ENCODE results near the gene LAMP1.
"Not testable (repeated sequence)": the region's sequence is repeated elsewhere in the genome, so short reads cannot be mapped to it uniquely, and the experiment has no call there.

Gene LAMP1, protein sequence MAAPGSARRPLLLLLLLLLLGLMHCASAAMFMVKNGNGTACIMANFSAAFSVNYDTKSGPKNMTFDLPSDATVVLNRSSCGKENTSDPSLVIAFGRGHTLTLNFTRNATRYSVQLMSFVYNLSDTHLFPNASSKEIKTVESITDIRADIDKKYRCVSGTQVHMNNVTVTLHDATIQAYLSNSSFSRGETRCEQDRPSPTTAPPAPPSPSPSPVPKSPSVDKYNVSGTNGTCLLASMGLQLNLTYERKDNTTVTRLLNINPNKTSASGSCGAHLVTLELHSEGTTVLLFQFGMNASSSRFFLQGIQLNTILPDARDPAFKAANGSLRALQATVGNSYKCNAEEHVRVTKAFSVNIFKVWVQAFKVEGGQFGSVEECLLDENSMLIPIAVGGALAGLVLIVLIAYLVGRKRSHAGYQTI

DNA sequence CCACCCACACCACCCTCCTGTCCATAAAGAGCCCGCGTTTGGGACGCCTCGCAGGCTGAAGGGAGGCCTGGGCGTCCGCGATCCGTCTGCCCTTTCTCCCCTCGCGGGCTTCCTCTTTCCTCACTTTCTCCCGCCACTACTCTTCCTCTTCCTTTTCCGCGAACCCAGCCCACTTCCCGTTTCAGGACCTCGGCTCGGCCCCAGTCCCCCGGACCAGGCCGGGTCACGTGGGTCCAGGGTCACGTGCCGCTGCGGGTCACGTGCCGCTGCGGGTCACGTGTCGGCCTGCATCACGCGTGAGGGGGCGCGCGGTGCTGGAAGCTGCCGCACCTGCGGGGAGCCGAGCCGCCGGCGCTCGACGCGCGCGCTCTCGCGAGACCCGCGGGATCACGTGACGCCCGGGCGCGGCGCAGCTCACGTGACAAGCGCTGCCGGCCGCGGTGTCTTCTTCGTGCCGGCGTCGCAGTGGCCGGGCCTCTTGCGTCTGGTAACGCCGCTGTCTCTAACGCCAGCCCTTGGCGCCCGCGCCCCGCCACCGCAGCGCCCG lies at the start of gene LAMP1:
LAMP1 (plus strand) TSS at position 417 of the 547 bp plus-strand sequence. CDS start 196 bp downstream, outside the sequence.
- intact Hi-C loops (cut with DNase I; ENCODE audit: low total_unique reads), result loop anchor here (5.0 to 10.0 kb wide), 3 partner anchors 65 to 198 kb away; partner anchors contain the start of genes DCUN1D2 and GRTP1
- H3K4me1 ChIP-seq, result peaks cover 0 to 32% (median 21%) of the 10 kb centered on the region in 4 donors
- peak within 1 kb of the TSS; percentile 72 to 99 for H3K4me3 ChIP-seq
- H3K9me3 ChIP-seq, result no peaks in the 10 kb centered on the region
- peak; percentile 97 to 99 for DNase-seq
- no peaks in the 10 kb centered on the region for H3K36me3 ChIP-seq
- peak within 1 kb of the TSS; percentile 92 to 93 for H3K27ac ChIP-seq
- H3K27me3 ChIP-seq, result no peaks in the 10 kb centered on the region
- TF ChIP-seq, protein P1, sequence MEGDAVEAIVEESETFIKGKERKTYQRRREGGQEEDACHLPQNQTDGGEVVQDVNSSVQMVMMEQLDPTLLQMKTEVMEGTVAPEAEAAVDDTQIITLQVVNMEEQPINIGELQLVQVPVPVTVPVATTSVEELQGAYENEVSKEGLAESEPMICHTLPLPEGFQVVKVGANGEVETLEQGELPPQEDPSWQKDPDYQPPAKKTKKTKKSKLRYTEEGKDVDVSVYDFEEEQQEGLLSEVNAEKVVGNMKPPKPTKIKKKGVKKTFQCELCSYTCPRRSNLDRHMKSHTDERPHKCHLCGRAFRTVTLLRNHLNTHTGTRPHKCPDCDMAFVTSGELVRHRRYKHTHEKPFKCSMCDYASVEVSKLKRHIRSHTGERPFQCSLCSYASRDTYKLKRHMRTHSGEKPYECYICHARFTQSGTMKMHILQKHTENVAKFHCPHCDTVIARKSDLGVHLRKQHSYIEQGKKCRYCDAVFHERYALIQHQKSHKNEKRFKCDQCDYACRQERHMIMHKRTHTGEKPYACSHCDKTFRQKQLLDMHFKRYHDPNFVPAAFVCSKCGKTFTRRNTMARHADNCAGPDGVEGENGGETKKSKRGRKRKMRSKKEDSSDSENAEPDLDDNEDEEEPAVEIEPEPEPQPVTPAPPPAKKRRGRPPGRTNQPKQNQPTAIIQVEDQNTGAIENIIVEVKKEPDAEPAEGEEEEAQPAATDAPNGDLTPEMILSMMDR (IDR thresholded peaks at IDR 0.05), result peak in 1 of 2 experiments; percentile 30

DNA sequence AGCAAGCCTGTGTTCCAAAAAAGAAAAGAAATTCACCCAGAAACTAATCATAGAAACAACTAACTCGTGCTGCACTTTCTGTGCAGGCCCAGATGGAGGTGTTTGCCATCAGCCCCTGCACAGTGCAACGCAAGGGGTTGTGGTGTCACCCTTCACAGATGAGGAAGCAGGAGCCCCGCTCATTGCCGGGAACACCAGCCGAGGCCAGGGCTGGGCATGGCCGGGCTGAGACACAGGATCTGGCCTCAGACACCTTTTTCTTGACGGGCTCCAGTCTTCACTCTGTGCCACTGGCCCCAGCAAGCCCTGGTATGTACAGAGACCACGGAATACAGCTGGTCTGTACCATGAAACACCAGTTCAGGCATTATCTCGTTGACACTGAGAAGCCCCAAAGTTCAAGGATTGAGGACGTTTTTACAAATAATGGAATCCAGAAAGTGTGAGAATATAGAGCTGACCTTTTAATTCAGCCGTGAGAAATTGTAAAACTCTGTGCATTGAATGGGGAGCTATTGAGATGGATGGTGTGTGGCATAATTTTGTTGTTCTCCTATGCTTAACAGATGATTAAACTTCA lies 44.4 kb upstream of the LAMP1 start:
- peaks cover 89 to 98% (median 90%) of the 10 kb centered on the region in 3 donors for H3K36me3 ChIP-seq

DNA sequence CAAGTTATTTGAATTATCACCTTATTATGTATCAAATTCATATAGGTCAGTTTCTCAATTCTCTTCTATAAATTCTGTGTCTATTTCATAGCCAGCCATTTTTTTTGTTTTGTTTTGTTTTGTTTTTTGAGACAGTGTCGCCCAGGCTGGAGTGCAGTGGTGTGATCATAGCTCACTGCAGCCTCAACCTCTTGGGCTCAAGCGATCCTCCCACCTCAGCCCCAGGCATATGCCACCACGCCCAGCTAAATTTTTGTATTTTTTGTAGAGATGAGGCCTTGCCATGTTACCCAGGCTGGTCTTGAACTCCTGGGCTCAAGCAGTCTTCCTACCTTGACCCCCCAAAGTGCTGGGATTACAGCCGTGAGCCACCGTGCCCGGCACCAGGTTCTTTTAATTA lies 39.1 kb upstream of the LAMP1 start:
- H3K9me3 ChIP-seq; H3K4me3 ChIP-seq; DNase-seq; intact Hi-C loops (cut with DNase I; ENCODE audit: low total_unique reads); H3K27ac ChIP-seq; H3K27me3 ChIP-seq; H3K4me1 ChIP-seq: not testable (repeated sequence)
- peaks cover 62 to 91% (median 84%) of the 10 kb centered on the region in 3 donors for H3K36me3 ChIP-seq

More for the DNA sequence above, 44.4 kb upstream of the LAMP1 start:
- DNase-seq, result no peak
- intact Hi-C loops (cut with DNase I; ENCODE audit: low total_unique reads), result no loop called here
- H3K9me3 ChIP-seq, result no peaks in the 10 kb centered on the region
- TF ChIP-seq, protein P1 (IDR thresholded peaks at IDR 0.05), result no peak
- H3K4me1 ChIP-seq, result no peaks in the 10 kb centered on the region
- H3K27ac ChIP-seq, result no peak overlapping the region
- H3K27me3 ChIP-seq, result no peaks in the 10 kb centered on the region
- H3K4me3 ChIP-seq, result no peak overlapping the region

DNA sequence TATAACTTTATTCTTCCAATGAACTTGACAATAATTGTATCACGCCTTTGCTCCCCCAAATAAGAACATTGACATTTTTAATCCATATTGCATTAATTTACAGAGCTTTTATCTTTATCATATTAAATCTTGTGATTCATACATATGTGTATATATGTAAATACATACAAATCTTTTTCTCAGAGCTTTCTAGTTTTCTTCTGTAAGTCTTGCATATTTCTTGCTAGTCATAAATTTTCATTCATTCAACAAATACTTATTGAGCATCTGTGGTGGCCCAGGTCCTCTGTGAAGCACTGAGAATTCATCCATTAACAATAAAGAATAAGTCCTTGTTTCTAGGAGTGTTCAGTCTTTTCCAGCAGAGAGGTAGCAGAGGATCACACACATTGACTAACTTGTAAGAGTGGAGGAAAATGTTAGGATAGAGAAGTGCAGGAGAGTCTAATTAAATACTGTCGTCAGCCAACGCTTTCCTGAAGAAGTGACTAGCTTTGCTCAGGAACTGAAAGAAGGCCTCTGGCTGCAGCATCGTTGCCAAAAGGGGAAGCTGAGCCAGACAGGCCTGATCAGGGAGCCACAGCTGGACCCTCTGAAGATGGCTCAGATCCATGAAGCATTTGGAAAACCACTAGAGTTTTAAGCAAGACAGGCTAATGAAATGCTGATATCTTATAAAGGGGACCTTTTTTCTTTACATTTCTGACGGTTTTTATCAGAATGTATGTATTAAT lies 38.6 kb upstream of the LAMP1 start:
- Histone ChIP-seq H3K27ac (no peak overlapping the region), H3K27me3 (no peaks in the 10 kb centered on the region), H3K9me3 (no peaks in the 10 kb centered on the region), H3K36me3 (peaks cover 58 to 90% (median 88%) of the 10 kb centered on the region in 3 donors), H3K4me3 (no peak overlapping the region), H3K4me1 (no peaks in the 10 kb centered on the region)
- intact Hi-C loops (cut with DNase I; ENCODE audit: low total_unique reads), result no loop called here
- no peak for DNase-seq
- TF ChIP-seq, protein P1 (IDR thresholded peaks at IDR 0.05), result no peak

DNA sequence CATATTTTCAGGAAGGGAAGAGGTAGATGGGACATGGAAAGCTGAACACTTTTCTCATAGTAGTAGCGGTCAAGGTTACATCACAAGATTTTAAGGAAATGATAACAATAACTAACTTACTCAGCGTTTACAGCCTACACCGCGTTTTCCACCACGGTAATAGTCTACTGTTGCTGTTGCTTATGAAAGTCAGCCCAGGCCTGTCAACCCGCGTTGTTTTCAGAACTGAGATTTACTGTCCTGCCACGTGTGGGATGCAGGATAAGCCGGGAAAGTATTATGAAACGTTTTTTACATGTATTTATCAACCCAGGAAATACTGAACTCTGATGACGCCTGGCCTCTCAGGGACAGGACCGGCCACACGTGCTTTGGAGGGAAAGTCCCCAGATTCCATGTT lies 36.0 kb upstream of the LAMP1 start:
- H3K27me3 ChIP-seq, result no peaks in the 10 kb centered on the region
- no peaks in the 10 kb centered on the region for H3K4me1 ChIP-seq
- DNase-seq, result no peak
- no peak overlapping the region for H3K4me3 ChIP-seq
- TF ChIP-seq, protein P1 (IDR thresholded peaks at IDR 0.05), result no peak
- intact Hi-C loops (cut with DNase I; ENCODE audit: low total_unique reads), result no loop called here
- H3K36me3 ChIP-seq, result peaks cover 53 to 79% (median 77%) of the 10 kb centered on the region in 3 donors
- H3K9me3 ChIP-seq, result no peaks in the 10 kb centered on the region
- H3K27ac ChIP-seq, result no peak overlapping the region

DNA sequence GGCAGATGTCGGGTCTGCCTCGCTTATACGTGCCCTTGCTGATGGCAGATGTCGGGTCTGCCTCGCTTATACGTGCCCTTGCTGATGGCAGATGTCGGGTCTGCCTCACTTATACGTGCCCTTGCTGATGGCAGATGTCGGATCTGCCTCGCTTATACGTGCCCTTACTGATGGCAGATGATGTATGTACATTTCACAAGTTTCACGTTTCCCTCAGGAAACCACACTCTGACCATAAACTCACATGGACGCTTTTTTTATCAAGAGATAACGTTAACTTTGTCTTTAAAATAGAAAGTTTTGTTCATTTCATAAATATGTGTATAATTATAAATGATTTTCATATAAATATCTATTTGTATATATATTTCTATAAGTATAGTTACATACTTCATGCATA lies 34.0 kb upstream of the LAMP1 start:
- H3K9me3 ChIP-seq; intact Hi-C loops (cut with DNase I; ENCODE audit: low total_unique reads); DNase-seq; H3K4me1 ChIP-seq; H3K27me3 ChIP-seq; H3K4me3 ChIP-seq; H3K27ac ChIP-seq: not testable (repeated sequence)
- H3K36me3 ChIP-seq, result peaks cover 44 to 69% (median 59%) of the 10 kb centered on the region in 3 donors

Measured in tibial artery (tissue), 4 donors.